Endothelial cell of umbilical vein (primary cell): ENCODE measurements around the gene KRTAP2-1. TPM values are rescaled to one million over a fixed set of nuclear protein-coding genes. Genes with fewer than 3 reads are reported as not detected.

Experiments used
- BruUV-seq: library from RNA; stranded (reverse); fragments of 400-500 nt; replicated peaks from 2 replicates; lab custom pipeline; 2021; lab: Mats Ljungman, UMichigan
- CTCF ChIA-PET: fragments of 300-600, 350-600 bp; sonication (Branson Sonifier 250); formaldehyde crosslinking; loops from one replicate; lab custom pipeline; 2021; ENCODE audit warnings: antibody characterized with exemption, inconsistent platforms; lab: Charles Lee
- POLR2A ChIA-PET: fragments of 300-600, 350-600 bp; sonication (Branson Sonifier 250); formaldehyde crosslinking; loops from one replicate; lab custom pipeline; 2021; ENCODE audit warnings: antibody characterized with exemption, inconsistent platforms; lab: Charles Lee
- DNase-seq: peaks from one replicate; pipeline ENCODE4 v3.0.0-alpha.2; 2011; ENCODE audit warnings: low read depth, low spot score
- FAIRE-seq: peaks from 2 replicates; lab custom pipeline; 2011; peaks lifted over from hg19 to GRCh38; lab: Jason Lieb, UNC
- H2AFZ ChIP-seq: 2 replicates; pipeline ENCODE4 v1.6.0; 2012; ENCODE audit warnings: low read depth, low read length, control low read depth, inconsistent platforms
- H3K27ac ChIP-seq: 2 replicates; pipeline ENCODE4 v1.5.1; 2011; ENCODE audit warnings: low read depth, mild to moderate bottlenecking, control low read depth, low read length, moderate library complexity; ENCODE audit not compliant: insufficient read depth
- H3K27me3 ChIP-seq, 2 experiments: 2 replicates each; pipeline versions ENCODE4 v1.6.0 to v1.6.1; 2011; ENCODE audit warnings: low read length in 2 of 2, mixed read lengths in 1 of 2; ENCODE audit not compliant: control insufficient read depth in 2 of 2, insufficient read depth in 2 of 2
- H3K36me3 ChIP-seq, 2 experiments: 2 replicates in 1 of 2; 3 replicates in 1 of 2; pipeline ENCODE4 v1.5.1; 2011; ENCODE audit warnings: low read length in 2 of 2, mild to moderate bottlenecking in 1 of 2, moderate library complexity in 1 of 2; ENCODE audit not compliant: control insufficient read depth in 2 of 2, insufficient read depth in 2 of 2; ENCODE audit errors: extremely low read depth in 1 of 2
- H3K4me1 ChIP-seq: 3 replicates; pipeline ENCODE4 v1.5.1; 2011; ENCODE audit warnings: mild to moderate bottlenecking, low read length; ENCODE audit not compliant: control insufficient read depth, insufficient read depth; ENCODE audit errors: extremely low read depth
- H3K4me2 ChIP-seq: 2 replicates; pipeline ENCODE4 v1.6.1; 2011; ENCODE audit warnings: low read length, control low read depth, mixed read lengths; ENCODE audit not compliant: insufficient read depth
- H3K4me3 ChIP-seq, 3 experiments: fragments of 200-600 bp in 1 of 3; sonication (generic), shearing (Covaris generic) in 1 of 3; replicated peaks in 1 of 3; 2 replicates each; pipeline ENCODE4 v1.5.1; 2011 to 2016; ENCODE audit warnings: control low read depth in 3 of 3, low read length in 3 of 3, mild to moderate bottlenecking in 2 of 3, inconsistent platforms in 1 of 3, low read depth in 1 of 3, moderate library complexity in 1 of 3; ENCODE audit not compliant: insufficient read depth in 1 of 3
- H3K79me2 ChIP-seq: 2 replicates; pipeline ENCODE4 v1.6.0; 2012; ENCODE audit warnings: low read length, inconsistent platforms; ENCODE audit not compliant: control insufficient read depth, insufficient read depth
- H3K9ac ChIP-seq: replicated peaks from 2 replicates; pipeline ENCODE3; 2011; ENCODE audit warnings: low read length, control low read depth; ENCODE audit not compliant: insufficient read depth; ENCODE audit errors: extremely low read depth
- H3K9me1 ChIP-seq: replicated peaks from 3 replicates; pipeline ENCODE4 v1.6.0; 2011; ENCODE audit warnings: mild to moderate bottlenecking, low read length; ENCODE audit not compliant: control insufficient read depth, insufficient read depth; ENCODE audit errors: extremely low read depth
- H3K9me3 ChIP-seq: replicated peaks from 2 replicates; pipeline ENCODE4 v1.5.1; 2012; ENCODE audit warnings: low read length, inconsistent platforms; ENCODE audit not compliant: control insufficient read depth, insufficient read depth
- H4K20me1 ChIP-seq: replicated peaks from 2 replicates; pipeline ENCODE3; 2011; ENCODE audit warnings: mild to moderate bottlenecking, low read length; ENCODE audit not compliant: control insufficient read depth, insufficient read depth; ENCODE audit errors: extremely low read depth
- EZH2 ChIP-seq: IDR thresholded peaks from 2 replicates; pipeline ENCODE4 v1.6.1; 2012; ENCODE audit warnings: borderline replicate concordance, low read depth, mild to moderate bottlenecking, moderate library complexity, low read length, inconsistent platforms; ENCODE audit not compliant: severe bottlenecking
- POLR2A ChIP-seq: IDR thresholded peaks from 2 replicates; pipeline ENCODE4 v1.6.1; 2012; ENCODE audit warnings: low read depth, mild to moderate bottlenecking, control low read depth, low read length
- POLR2AphosphoS5 ChIP-seq: IDR thresholded peaks from 2 replicates; pipeline ENCODE4 v1.6.1; 2012; ENCODE audit warnings: low read depth, mild to moderate bottlenecking, control low read depth, low read length, moderate library complexity; ENCODE audit not compliant: insufficient read depth
- dilution Hi-C: fragments of 300-500 bp; cut with MboI; formaldehyde crosslinking; loops from one replicate; pipeline ENCODE4 v1.15.0; 2019; ENCODE audit warnings: low sequenced_read_pairs; ENCODE audit not compliant: extremely low pct_ligation_motif_present
- intact Hi-C: fragments of 100-400 bp; cut with micrococcal nuclease; formaldehyde crosslinking; loops from one replicate; pipeline ENCODE4 v1.10.0; 2022
- polyA plus RNA-seq, 4 experiments: library from polyadenylated mRNA; depleted of rRNA in 3 of 4; stranded (reverse) in 3 of 4; unstranded in 1 of 4; fragments of >200 nt; gene quantifications; 2 replicates each; pipeline versions ENCODE4 v1.2.1 to v1.2.3, GENCODE V29; 2011 to 2012; ENCODE audit warnings: missing spikeins in 1 of 4
- total RNA-seq: library from RNA; stranded (reverse); gene quantifications from 2 replicates; pipeline ENCODE4 v1.2.3, GENCODE V29; 2021

The KRTAP2-1 gene
- total and polyA plus RNA-seq, 2 donors (not counting 3 experiments of a cell fraction or from before 2014, with no cell fraction given), result not detected

DNA sequence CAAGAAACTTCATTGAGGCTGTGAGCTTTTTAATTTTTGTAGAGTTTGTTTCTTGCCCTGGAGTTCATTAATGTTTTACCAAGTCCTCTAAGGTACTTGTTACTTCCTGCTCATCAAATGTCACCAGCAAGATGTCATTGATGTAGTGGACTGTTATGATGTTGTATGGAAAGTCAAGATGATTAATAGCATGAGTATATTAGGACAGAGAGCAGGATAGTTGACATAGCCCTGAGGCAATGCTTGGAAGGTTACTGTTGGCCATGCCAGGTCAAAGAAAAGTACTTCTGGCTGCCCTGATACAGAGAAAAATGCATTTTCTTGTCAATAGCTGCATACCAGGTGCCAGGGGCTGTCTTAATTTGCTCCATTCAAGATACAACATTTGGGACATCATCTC lies 26.8 kb downstream of the KRTAP2-1 start:
- Histone ChIP-seq H3K4me1 (no peaks in the 10 kb centered on the region), H3K27me3 (peaks cover 0 to 2% of the 10 kb centered on the region in 2 experiments), H3K9me3 (no peaks in the 10 kb centered on the region), H2AFZ (no peak overlapping the region), H3K4me2 (no peak overlapping the region), H4K20me1 (no peaks in the 10 kb centered on the region), H3K36me3 (no peaks in the 10 kb centered on the region), H3K79me2 (no peaks in the 10 kb centered on the region), H3K9me1 (no peaks in the 10 kb centered on the region), H3K9ac (no peak overlapping the region), H3K27ac (no peak overlapping the region), H3K4me3 (no peak overlapping the region)
- DNase-seq (no peak), FAIRE-seq (no peak)
- CTCF ChIA-PET, result no interaction called here
- no peak for TF ChIP-seq POLR2A
- no peak for TF ChIP-seq EZH2
- intact Hi-C loops, result loop anchor here (10.0 kb wide), 1 partner anchor 746 kb away; no protein-coding TSS in a partner anchor
- dilution Hi-C loops, result no loop called here
- no TSS peak for BruUV-seq
- POLR2A ChIA-PET, result no interaction called here

DNA sequence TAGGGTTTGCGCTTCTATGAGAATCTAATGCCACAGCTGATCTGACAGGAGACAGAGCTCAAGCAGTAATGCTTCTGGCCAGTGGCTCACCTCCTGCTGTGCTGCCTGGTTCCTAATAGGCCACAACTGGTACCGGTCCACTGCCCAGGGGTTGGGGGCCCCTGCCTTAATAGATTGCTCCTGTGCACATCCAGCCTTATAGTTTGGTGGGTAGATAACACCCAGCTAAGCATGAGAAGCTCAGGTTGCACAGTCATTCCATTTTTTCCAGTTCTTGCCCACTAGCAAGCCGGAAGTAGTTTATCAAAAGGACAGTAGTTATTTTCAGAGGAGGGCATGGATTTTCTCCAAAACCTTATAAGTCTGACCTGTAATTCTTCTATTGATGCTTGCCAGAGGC lies 27.7 kb downstream of the KRTAP2-1 start:
- H3K9me3 ChIP-seq, result no peaks in the 10 kb centered on the region
- H3K9ac ChIP-seq, result no peak overlapping the region
- H3K4me3 ChIP-seq, result no peak overlapping the region
- H3K27ac ChIP-seq, result no peak overlapping the region
- H3K79me2 ChIP-seq, result no peaks in the 10 kb centered on the region
- peaks cover 0 to 2% of the 10 kb centered on the region in 2 experiments for H3K27me3 ChIP-seq
- CTCF ChIA-PET, result no interaction called here
- FAIRE-seq (no peak), DNase-seq (no peak)
- H3K36me3 ChIP-seq, result no peaks in the 10 kb centered on the region
- intact Hi-C loops, result no loop called here
- dilution Hi-C loops, result no loop called here
- H3K4me2 ChIP-seq, result no peak overlapping the region
- POLR2A ChIA-PET, result no interaction called here
- H2AFZ ChIP-seq, result no peak overlapping the region
- no peak for TF ChIP-seq POLR2AphosphoS5
- H4K20me1 ChIP-seq, result no peaks in the 10 kb centered on the region
- BruUV-seq, result no TSS peak
- no peaks in the 10 kb centered on the region for H3K9me1 ChIP-seq
- no peaks in the 10 kb centered on the region for H3K4me1 ChIP-seq
